Ishikawa (cell line): ENCODE results near the gene SBK1.

ENCODE experiments used
- CEBPB ChIP-seq: IDR thresholded peaks from 2 replicates; pipeline ENCODE4 v1.6.1; 2012
- CREB1 ChIP-seq: IDR thresholded peaks from 2 replicates; pipeline ENCODE4 v1.6.1; 2012; ENCODE audit warnings: low read depth
- EGR1 ChIP-seq: IDR thresholded peaks from 2 replicates; pipeline ENCODE4 v1.6.1; 2012
- EP300 ChIP-seq: IDR thresholded peaks from 2 replicates; pipeline ENCODE4 v1.6.1; 2012; ENCODE audit warnings: borderline replicate concordance
- FOXM1 ChIP-seq: IDR thresholded peaks from 2 replicates; pipeline ENCODE4 v1.6.1; 2012; ENCODE audit warnings: low read depth, borderline replicate concordance
- MAX ChIP-seq: IDR thresholded peaks from 2 replicates; pipeline ENCODE4 v1.6.1; 2012
- NFIC ChIP-seq: IDR thresholded peaks from 2 replicates; pipeline ENCODE4 v1.6.1; 2012
- RAD21 ChIP-seq: IDR thresholded peaks from 2 replicates; pipeline ENCODE4 v1.6.1; 2012; ENCODE audit warnings: low read depth
- TAF1 ChIP-seq: IDR thresholded peaks from 2 replicates; pipeline ENCODE4 v1.6.1; 2012; ENCODE audit warnings: low read depth, mild to moderate bottlenecking
- USF1 ChIP-seq: IDR thresholded peaks from 2 replicates; pipeline ENCODE4 v1.6.1; 2012
- YY1 ChIP-seq: IDR thresholded peaks from 2 replicates; pipeline ENCODE4 v1.6.1; 2012; ENCODE audit warnings: low read depth
- TF ChIP-seq, protein P1 (sequence below): IDR thresholded peaks from 2 replicates; pipeline ENCODE4 v1.6.1; 2012; ENCODE audit warnings: low read depth, mild to moderate bottlenecking

GRCh38 chr16:28259781-28260150 lies 32.6 kb upstream of the SBK1 start:
- TF ChIP-seq NFIC (no peak), TAF1 (no peak), RAD21 (no peak), EGR1 (no peak), YY1 (no peak), USF1 (no peak), EP300 (no peak), MAX (no peak), FOXM1 (no peak), CEBPB (no peak), CREB1 (no peak)
- TF ChIP-seq, protein P1, sequence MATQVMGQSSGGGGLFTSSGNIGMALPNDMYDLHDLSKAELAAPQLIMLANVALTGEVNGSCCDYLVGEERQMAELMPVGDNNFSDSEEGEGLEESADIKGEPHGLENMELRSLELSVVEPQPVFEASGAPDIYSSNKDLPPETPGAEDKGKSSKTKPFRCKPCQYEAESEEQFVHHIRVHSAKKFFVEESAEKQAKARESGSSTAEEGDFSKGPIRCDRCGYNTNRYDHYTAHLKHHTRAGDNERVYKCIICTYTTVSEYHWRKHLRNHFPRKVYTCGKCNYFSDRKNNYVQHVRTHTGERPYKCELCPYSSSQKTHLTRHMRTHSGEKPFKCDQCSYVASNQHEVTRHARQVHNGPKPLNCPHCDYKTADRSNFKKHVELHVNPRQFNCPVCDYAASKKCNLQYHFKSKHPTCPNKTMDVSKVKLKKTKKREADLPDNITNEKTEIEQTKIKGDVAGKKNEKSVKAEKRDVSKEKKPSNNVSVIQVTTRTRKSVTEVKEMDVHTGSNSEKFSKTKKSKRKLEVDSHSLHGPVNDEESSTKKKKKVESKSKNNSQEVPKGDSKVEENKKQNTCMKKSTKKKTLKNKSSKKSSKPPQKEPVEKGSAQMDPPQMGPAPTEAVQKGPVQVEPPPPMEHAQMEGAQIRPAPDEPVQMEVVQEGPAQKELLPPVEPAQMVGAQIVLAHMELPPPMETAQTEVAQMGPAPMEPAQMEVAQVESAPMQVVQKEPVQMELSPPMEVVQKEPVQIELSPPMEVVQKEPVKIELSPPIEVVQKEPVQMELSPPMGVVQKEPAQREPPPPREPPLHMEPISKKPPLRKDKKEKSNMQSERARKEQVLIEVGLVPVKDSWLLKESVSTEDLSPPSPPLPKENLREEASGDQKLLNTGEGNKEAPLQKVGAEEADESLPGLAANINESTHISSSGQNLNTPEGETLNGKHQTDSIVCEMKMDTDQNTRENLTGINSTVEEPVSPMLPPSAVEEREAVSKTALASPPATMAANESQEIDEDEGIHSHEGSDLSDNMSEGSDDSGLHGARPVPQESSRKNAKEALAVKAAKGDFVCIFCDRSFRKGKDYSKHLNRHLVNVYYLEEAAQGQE: no peak
